ENCODE results near the gene EHBP1.

Gene EHBP1

GRCh38 chr2:63092401-63092800 is 386.9 kb downstream of the EHBP1 start:
- DNase-seq: no peak

- DNase-seq: no peak
Observed at GRCh38 chr2:63092857-63093256, 387.3 kb downstream of the EHBP1 start.

- no peak for DNase-seq
Observed at GRCh38 chr2:63093502-63093901, 388.0 kb downstream of the EHBP1 start.
